ENCODE measurements around the gene SLC39A11. TPM values are rescaled to one million over a fixed set of nuclear protein-coding genes. Genes with fewer than 3 reads are reported as not detected.

SLC39A11 gene
- polyA plus RNA-seq, 1 donor from 2014 or later, result 8.0 TPM

DNA sequence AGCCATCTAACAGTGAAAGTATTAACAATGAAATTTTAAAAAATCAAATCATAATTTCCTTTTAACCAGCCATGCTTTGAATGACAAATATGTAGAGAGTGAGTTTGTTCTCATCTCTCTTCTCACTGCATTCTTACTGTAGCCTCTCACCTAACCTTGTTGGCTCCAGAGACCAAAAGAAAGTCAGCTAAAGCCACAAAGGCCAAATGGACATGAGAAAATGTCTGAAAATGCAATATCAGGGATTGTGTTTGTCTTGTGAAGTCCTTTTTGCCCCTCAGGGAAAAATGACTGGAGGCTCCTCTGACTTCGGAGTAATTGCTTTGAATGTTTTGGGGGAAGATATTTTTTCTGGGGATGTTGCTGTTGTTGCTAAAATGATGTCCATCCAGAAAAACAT is 166.3 kb downstream of the SLC39A11 start:
- H3K4me2 ChIP-seq (ENCODE audit: low read length), result no peak overlapping the region
- H3K4me3 ChIP-seq (ENCODE audit: low read length), result no peak overlapping the region
- no peaks in the 10 kb centered on the region for H3K27me3 ChIP-seq (ENCODE audit: insufficient read depth, low read depth, low read length)
- H3K36me3 ChIP-seq (ENCODE audit: insufficient read depth, low read length), result no peaks in the 10 kb centered on the region
- H3K9me2 ChIP-seq (ENCODE audit: insufficient read depth, low read length), result no peaks in the 10 kb centered on the region
- H3K9ac ChIP-seq (ENCODE audit: low read length), result no peak overlapping the region
- no peaks in the 10 kb centered on the region for H3K79me2 ChIP-seq (replicated peaks; ENCODE audit: insufficient read depth, low read length)
- H3K9me3 ChIP-seq (ENCODE audit: low read length), result no peaks in the 10 kb centered on the region
- H4K20me1 ChIP-seq (ENCODE audit: insufficient read depth), result no peaks in the 10 kb centered on the region
- no peaks in the 10 kb centered on the region for H3F3A ChIP-seq (ENCODE audit: insufficient read depth, low read length, poor library complexity, severe bottlenecking)
- H3K27ac ChIP-seq (ENCODE audit: low read length), result no peak overlapping the region
- TF ChIP-seq, protein P1, sequence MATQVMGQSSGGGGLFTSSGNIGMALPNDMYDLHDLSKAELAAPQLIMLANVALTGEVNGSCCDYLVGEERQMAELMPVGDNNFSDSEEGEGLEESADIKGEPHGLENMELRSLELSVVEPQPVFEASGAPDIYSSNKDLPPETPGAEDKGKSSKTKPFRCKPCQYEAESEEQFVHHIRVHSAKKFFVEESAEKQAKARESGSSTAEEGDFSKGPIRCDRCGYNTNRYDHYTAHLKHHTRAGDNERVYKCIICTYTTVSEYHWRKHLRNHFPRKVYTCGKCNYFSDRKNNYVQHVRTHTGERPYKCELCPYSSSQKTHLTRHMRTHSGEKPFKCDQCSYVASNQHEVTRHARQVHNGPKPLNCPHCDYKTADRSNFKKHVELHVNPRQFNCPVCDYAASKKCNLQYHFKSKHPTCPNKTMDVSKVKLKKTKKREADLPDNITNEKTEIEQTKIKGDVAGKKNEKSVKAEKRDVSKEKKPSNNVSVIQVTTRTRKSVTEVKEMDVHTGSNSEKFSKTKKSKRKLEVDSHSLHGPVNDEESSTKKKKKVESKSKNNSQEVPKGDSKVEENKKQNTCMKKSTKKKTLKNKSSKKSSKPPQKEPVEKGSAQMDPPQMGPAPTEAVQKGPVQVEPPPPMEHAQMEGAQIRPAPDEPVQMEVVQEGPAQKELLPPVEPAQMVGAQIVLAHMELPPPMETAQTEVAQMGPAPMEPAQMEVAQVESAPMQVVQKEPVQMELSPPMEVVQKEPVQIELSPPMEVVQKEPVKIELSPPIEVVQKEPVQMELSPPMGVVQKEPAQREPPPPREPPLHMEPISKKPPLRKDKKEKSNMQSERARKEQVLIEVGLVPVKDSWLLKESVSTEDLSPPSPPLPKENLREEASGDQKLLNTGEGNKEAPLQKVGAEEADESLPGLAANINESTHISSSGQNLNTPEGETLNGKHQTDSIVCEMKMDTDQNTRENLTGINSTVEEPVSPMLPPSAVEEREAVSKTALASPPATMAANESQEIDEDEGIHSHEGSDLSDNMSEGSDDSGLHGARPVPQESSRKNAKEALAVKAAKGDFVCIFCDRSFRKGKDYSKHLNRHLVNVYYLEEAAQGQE (IDR thresholded peaks at IDR 0.05; ENCODE audit: borderline replicate concordance), result no peak
- H2AFZ ChIP-seq (ENCODE audit: low read depth, low read length), result no peak overlapping the region

DNA sequence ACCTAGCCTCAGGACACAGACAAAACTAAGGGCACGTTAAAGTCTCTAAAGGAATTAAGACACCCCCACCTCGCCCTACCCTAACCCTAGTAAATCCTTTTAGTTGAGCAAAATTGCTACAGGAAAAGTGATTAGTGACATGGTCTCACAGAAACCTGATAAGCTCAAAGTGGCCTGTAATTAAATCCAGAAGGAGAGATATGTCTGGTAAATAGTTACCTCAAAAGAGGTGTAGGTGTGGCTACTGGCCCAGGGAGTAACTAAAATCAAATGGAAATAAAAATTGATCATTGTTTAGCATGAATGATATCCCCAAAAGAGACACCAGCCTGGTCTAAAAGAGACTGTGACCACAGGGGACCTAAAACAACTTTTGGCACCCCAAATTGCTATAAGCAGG is 168.3 kb downstream of the SLC39A11 start:
- TF ChIP-seq EP300 (conservative IDR thresholded peaks at IDR 0.05; ENCODE audit: poor library complexity, severe bottlenecking) (no peak), TAF1 (IDR thresholded peaks at IDR 0.05; ENCODE audit: low read depth) (no peak), EZH2 (IDR thresholded peaks at IDR 0.05; ENCODE audit: borderline replicate concordance, insufficient read depth, low read length, poor library complexity, severe bottlenecking) (no peak), MXI1 (conservative IDR thresholded peaks at IDR 0.05; ENCODE audit: poor library complexity, severe bottlenecking) (no peak), POLR2AphosphoS5 (IDR thresholded peaks at IDR 0.05) (no peak), RAD21 (conservative IDR thresholded peaks at IDR 0.05) (no peak), SMC3 (conservative IDR thresholded peaks at IDR 0.05; ENCODE audit: poor library complexity) (no peak)
- TF ChIP-seq, protein P1 (IDR thresholded peaks at IDR 0.05; ENCODE audit: borderline replicate concordance), result no peak
- TF ChIP-seq, protein P2, sequence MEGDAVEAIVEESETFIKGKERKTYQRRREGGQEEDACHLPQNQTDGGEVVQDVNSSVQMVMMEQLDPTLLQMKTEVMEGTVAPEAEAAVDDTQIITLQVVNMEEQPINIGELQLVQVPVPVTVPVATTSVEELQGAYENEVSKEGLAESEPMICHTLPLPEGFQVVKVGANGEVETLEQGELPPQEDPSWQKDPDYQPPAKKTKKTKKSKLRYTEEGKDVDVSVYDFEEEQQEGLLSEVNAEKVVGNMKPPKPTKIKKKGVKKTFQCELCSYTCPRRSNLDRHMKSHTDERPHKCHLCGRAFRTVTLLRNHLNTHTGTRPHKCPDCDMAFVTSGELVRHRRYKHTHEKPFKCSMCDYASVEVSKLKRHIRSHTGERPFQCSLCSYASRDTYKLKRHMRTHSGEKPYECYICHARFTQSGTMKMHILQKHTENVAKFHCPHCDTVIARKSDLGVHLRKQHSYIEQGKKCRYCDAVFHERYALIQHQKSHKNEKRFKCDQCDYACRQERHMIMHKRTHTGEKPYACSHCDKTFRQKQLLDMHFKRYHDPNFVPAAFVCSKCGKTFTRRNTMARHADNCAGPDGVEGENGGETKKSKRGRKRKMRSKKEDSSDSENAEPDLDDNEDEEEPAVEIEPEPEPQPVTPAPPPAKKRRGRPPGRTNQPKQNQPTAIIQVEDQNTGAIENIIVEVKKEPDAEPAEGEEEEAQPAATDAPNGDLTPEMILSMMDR (IDR thresholded peaks at IDR 0.05; ENCODE audit: poor library complexity, severe bottlenecking), result no peak
- Histone ChIP-seq H3K36me3 (ENCODE audit: insufficient read depth, low read length) (no peaks in the 10 kb centered on the region), H4K20me1 (ENCODE audit: insufficient read depth) (no peaks in the 10 kb centered on the region), H3F3A (ENCODE audit: insufficient read depth, low read length, poor library complexity, severe bottlenecking) (no peaks in the 10 kb centered on the region), H3K79me2 (replicated peaks; ENCODE audit: insufficient read depth, low read length) (no peaks in the 10 kb centered on the region), H3K9me3 (ENCODE audit: low read length) (no peaks in the 10 kb centered on the region), H3K9me2 (ENCODE audit: insufficient read depth, low read length) (no peaks in the 10 kb centered on the region), H3K4me2 (ENCODE audit: low read length) (no peak overlapping the region), H3K27ac (ENCODE audit: low read length) (no peak overlapping the region), H3K4me3 (ENCODE audit: low read length) (no peak overlapping the region), H3K9ac (ENCODE audit: low read length) (no peak overlapping the region), H3K27me3 (ENCODE audit: insufficient read depth, low read depth, low read length) (no peaks in the 10 kb centered on the region), H2AFZ (ENCODE audit: low read depth, low read length) (no peak overlapping the region)
